Activated T-cell treated with anti-CD3 and anti-CD28 coated beads, Interleukin-2, amount 50 U/mL, for 72 hours (primary cell): Measurements from ENCODE around the gene SNAPC2. TPM values are rescaled to one million over a fixed set of nuclear protein-coding genes. Genes with fewer than 3 reads are reported as not detected.

Experiments
- ATAC-seq, 2 donors: fragments of 150-1000 bp; cut with Tn5 transposase; replicated peaks in 1 of 2; 2 replicates each; pipeline ENCODE4 v1.10.0; 2021; ENCODE audit warnings: moderate library complexity in 2 of 2, mild to moderate bottlenecking in 1 of 2
- DNase-seq, 2 donors: peaks; one replicate each; pipeline ENCODE4 v3.0.0; 2021 to 2022; ENCODE audit warnings: mixed read lengths in 1 of 2
- H3K27ac Mint-ChIP-seq: one replicate; pipeline ENCODE4 v1.8.0; 2022; ENCODE audit warnings: mild to moderate bottlenecking, moderate library complexity, mixed read lengths
- H3K27me3 Mint-ChIP-seq: one replicate; pipeline ENCODE4 v1.8.0; 2022; ENCODE audit warnings: low read depth, mixed read lengths
- H3K36me3 Mint-ChIP-seq, 2 donors: one replicate each; pipeline ENCODE4 v1.8.0; 2022; ENCODE audit warnings: mixed read lengths in 2 of 2, mild to moderate bottlenecking in 1 of 2; ENCODE audit not compliant: insufficient read depth in 2 of 2
- H3K4me1 Mint-ChIP-seq: one replicate; pipeline ENCODE4 v1.8.0; 2022; ENCODE audit warnings: low read depth, mixed read lengths
- H3K4me3 Mint-ChIP-seq, 2 donors: one replicate each; pipeline ENCODE4 v1.8.0; 2022; ENCODE audit warnings: mild to moderate bottlenecking in 2 of 2, mixed read lengths in 2 of 2, moderate library complexity in 2 of 2
- H3K9me3 Mint-ChIP-seq, 2 donors: one replicate each; pipeline ENCODE4 v1.8.0; 2022; ENCODE audit warnings: mixed read lengths in 2 of 2
- total RNA-seq, 2 donors: library from RNA; stranded (reverse); gene quantifications; one replicate each; pipeline ENCODE4 v1.2.3, GENCODE V29; 2022

SNAPC2 gene
- total RNA-seq: 10 to 100 TPM; 23.7 to 25.5 TPM

GRCh38 chr19:7919610-7920518 is at the start of gene SNAPC2:
TSS of gene SNAPC2 (plus strand) at chr19:7920338. CDS start at chr19:7920367, 29 bp downstream.
- ATAC-seq (peak; percentile 69 to 72), DNase-seq (peak; percentile 98)
- Mint-ChIP-seq H3K4me3 (peak within 1 kb of the TSS; percentile 91 to 96), H3K27me3 (peaks cover 27% of the 10 kb centered on the region), H3K9me3 (no peaks in the 10 kb centered on the region), H3K27ac (peak within 1 kb of the TSS; percentile 94), H3K4me1 (peaks cover 31% of the 10 kb centered on the region), H3K36me3 (peaks cover 1 to 4% of the 10 kb centered on the region in 2 donors)

GRCh38 chr19:7870571-7871436 is 49.3 kb upstream of the SNAPC2 start:
- Mint-ChIP-seq H3K9me3 (no peaks in the 10 kb centered on the region), H3K27ac (no peak overlapping the region), H3K4me3 (peak overlapping the region; percentile 65 to 69), H3K27me3 (peaks cover 37% of the 10 kb centered on the region), H3K36me3 (no peaks in the 10 kb centered on the region), H3K4me1 (peaks cover 40% of the 10 kb centered on the region)
- peak; percentile 81 to 88 for DNase-seq
- peak; percentile 4 to 11 for ATAC-seq

- peaks cover 36% of the 10 kb centered on the region for H3K27me3 Mint-ChIP-seq
- peak; percentile 8 to 11 for ATAC-seq
- H3K36me3 Mint-ChIP-seq: no peaks in the 10 kb centered on the region
- peak overlapping the region; percentile 31 to 65 for H3K4me3 Mint-ChIP-seq
- H3K9me3 Mint-ChIP-seq: no peaks in the 10 kb centered on the region
- no peak overlapping the region for H3K27ac Mint-ChIP-seq
- peak; percentile 93 to 96 for DNase-seq
- peaks cover 40% of the 10 kb centered on the region for H3K4me1 Mint-ChIP-seq
Observed at GRCh38 chr19:7871437-7872305, 48.5 kb upstream of the SNAPC2 start.

- Mint-ChIP-seq H3K27me3 (peaks cover 27% of the 10 kb centered on the region), H3K36me3 (no peaks in the 10 kb centered on the region), H3K9me3 (no peaks in the 10 kb centered on the region), H3K4me1 (peaks cover 40% of the 10 kb centered on the region), H3K4me3 (peak overlapping the region; percentile 44 to 65), H3K27ac (no peak overlapping the region)
- DNase-seq: no peak
- no peak for ATAC-seq
Observed at GRCh38 chr19:7872306-7873204, 47.6 kb upstream of the SNAPC2 start.

- ATAC-seq (no peak), DNase-seq (no peak)
- peaks cover 24% of the 10 kb centered on the region for H3K27me3 Mint-ChIP-seq
- peak overlapping the region; percentile 81 to 85 for H3K4me3 Mint-ChIP-seq
- H3K36me3 Mint-ChIP-seq: no peaks in the 10 kb centered on the region
- peaks cover 38% of the 10 kb centered on the region for H3K4me1 Mint-ChIP-seq
- H3K27ac Mint-ChIP-seq: no peak overlapping the region
- H3K9me3 Mint-ChIP-seq: no peaks in the 10 kb centered on the region
Observed at GRCh38 chr19:7873304-7874075, 46.6 kb upstream of the SNAPC2 start.

GRCh38 chr19:7874076-7874896 is 45.9 kb upstream of the SNAPC2 start, which contains the start of gene PRR36:
TSS of gene PRR36 (minus strand) at chr19:7874390. CDS start at chr19:7873689, 701 bp downstream.
- peak; percentile 38 to 54 for DNase-seq
- peak in 1 of 2 donors; percentile 13 for ATAC-seq
- Mint-ChIP-seq H3K9me3 (no peaks in the 10 kb centered on the region), H3K27me3 (peaks cover 24% of the 10 kb centered on the region), H3K4me1 (peaks cover 32% of the 10 kb centered on the region), H3K27ac (no peak within 1 kb of the TSS), H3K36me3 (no peaks in the 10 kb centered on the region), H3K4me3 (peak within 1 kb of the TSS; percentile 81 to 85)

- Mint-ChIP-seq H3K27me3 (peaks cover 24% of the 10 kb centered on the region), H3K4me3 (peak overlapping the region; percentile 67 to 77), H3K27ac (no peak overlapping the region), H3K4me1 (peaks cover 31% of the 10 kb centered on the region), H3K36me3 (no peaks in the 10 kb centered on the region), H3K9me3 (no peaks in the 10 kb centered on the region)
- ATAC-seq (no peak), DNase-seq (no peak)
Observed at GRCh38 chr19:7874897-7875273, 45.3 kb upstream of the SNAPC2 start.

GRCh38 chr19:7877249-7877836 is 42.8 kb upstream of the SNAPC2 start:
- Mint-ChIP-seq H3K27me3 (peaks cover 11% of the 10 kb centered on the region), H3K4me3 (no peak overlapping the region), H3K36me3 (no peaks in the 10 kb centered on the region), H3K4me1 (peaks cover 9% of the 10 kb centered on the region), H3K9me3 (peaks cover 0 to 3% of the 10 kb centered on the region in 2 donors), H3K27ac (no peak overlapping the region)
- no peak for DNase-seq
- no peak for ATAC-seq

GRCh38 chr19:7879111-7879807 is 40.9 kb upstream of the SNAPC2 start:
- DNase-seq (no peak), ATAC-seq (peak; percentile 27 to 68)
- no peak overlapping the region for H3K4me3 Mint-ChIP-seq
- H3K9me3 Mint-ChIP-seq: peaks cover 0 to 3% of the 10 kb centered on the region in 2 donors
- no peak overlapping the region for H3K27ac Mint-ChIP-seq
- H3K4me1 Mint-ChIP-seq: peaks cover 4% of the 10 kb centered on the region
- no peaks in the 10 kb centered on the region for H3K27me3 Mint-ChIP-seq
- no peaks in the 10 kb centered on the region for H3K36me3 Mint-ChIP-seq

GRCh38 chr19:7879836-7880235 is 40.3 kb upstream of the SNAPC2 start:
- ATAC-seq: peak; percentile 48 to 75
- peaks cover 0 to 3% of the 10 kb centered on the region in 2 donors for H3K9me3 Mint-ChIP-seq
- H3K27ac Mint-ChIP-seq: no peak overlapping the region
- H3K4me1 Mint-ChIP-seq: peaks cover under 1% of the 10 kb centered on the region
- H3K4me3 Mint-ChIP-seq: no peak overlapping the region
- H3K36me3 Mint-ChIP-seq: no peaks in the 10 kb centered on the region
- DNase-seq: no peak
- no peaks in the 10 kb centered on the region for H3K27me3 Mint-ChIP-seq
